Ectodermal cell (in vitro differentiated cells): ENCODE results near the gene MEF2B.
"Not testable (repeated sequence)": the region's sequence is repeated elsewhere in the genome, so short reads cannot be mapped to it uniquely, and the experiment has no call there.

Experiments used
- H3K27ac ChIP-seq: 2 replicates; pipeline ENCODE4 v1.7.0; 2013; ENCODE audit warnings: mild to moderate bottlenecking, low read depth, low read length; ENCODE audit not compliant: insufficient read depth, poor library complexity, severe bottlenecking
- H3K27me3 ChIP-seq: 2 replicates; pipeline ENCODE4 v1.7.0; 2013; ENCODE audit warnings: mild to moderate bottlenecking, low read length; ENCODE audit not compliant: insufficient read depth, control insufficient read depth, poor library complexity, severe bottlenecking
- H3K36me3 ChIP-seq: one replicate; pipeline ENCODE4 v1.7.0; 2013; ENCODE audit warnings: low read length; ENCODE audit not compliant: control insufficient read depth, insufficient read depth
- H3K4me1 ChIP-seq: one replicate; pipeline ENCODE4 v1.7.0; 2013; ENCODE audit warnings: low read length; ENCODE audit not compliant: control insufficient read depth, insufficient read depth
- H3K4me3 ChIP-seq: 2 replicates; pipeline ENCODE4 v1.7.0; 2013; ENCODE audit warnings: low read depth, low read length, control low read depth; ENCODE audit not compliant: insufficient read depth
- H3K9me3 ChIP-seq: 2 replicates; pipeline ENCODE4 v1.7.0; 2013; ENCODE audit warnings: mild to moderate bottlenecking, low read length, moderate library complexity; ENCODE audit not compliant: control insufficient read depth
- WGBS, 2 experiments: methylation state at CpG; one replicate each; pipeline ENCODE4 v1.1.7; 2013; ENCODE audit warnings: missing lambda C conversion rate in 2 of 2; 5-methylcytosine and 5-hydroxymethylcytosine counted together

MEF2B gene

GRCh38 chr19:19111967-19112580 lies 58.0 kb downstream of the MEF2B start:
- no peak overlapping the region for H3K4me3 ChIP-seq

GRCh38 chr19:19111136-19111835 lies 58.8 kb downstream of the MEF2B start:
- Histone ChIP-seq H3K4me1 (peaks cover 11% of the 10 kb centered on the region), H3K27me3 (peaks cover 12% of the 10 kb centered on the region), H3K36me3 (no peaks in the 10 kb centered on the region), H3K27ac (no peak overlapping the region), H3K4me3 (no peak overlapping the region), H3K9me3 (no peaks in the 10 kb centered on the region)
- 84 to 86% methylated on average over 15 of the region's 15 CpGs for WGBS, 2 experiments

More at GRCh38 chr19:19111967-19112580, 58.0 kb downstream of the MEF2B start:
- no peaks in the 10 kb centered on the region for H3K36me3 ChIP-seq
- H3K27ac ChIP-seq: no peak overlapping the region
- H3K9me3 ChIP-seq: no peaks in the 10 kb centered on the region
- peaks cover 12% of the 10 kb centered on the region for H3K27me3 ChIP-seq
- H3K4me1 ChIP-seq: peaks cover 11% of the 10 kb centered on the region
- 92 to 95% methylated on average over 9 of the region's 9 CpGs for WGBS, 2 experiments

DNA sequence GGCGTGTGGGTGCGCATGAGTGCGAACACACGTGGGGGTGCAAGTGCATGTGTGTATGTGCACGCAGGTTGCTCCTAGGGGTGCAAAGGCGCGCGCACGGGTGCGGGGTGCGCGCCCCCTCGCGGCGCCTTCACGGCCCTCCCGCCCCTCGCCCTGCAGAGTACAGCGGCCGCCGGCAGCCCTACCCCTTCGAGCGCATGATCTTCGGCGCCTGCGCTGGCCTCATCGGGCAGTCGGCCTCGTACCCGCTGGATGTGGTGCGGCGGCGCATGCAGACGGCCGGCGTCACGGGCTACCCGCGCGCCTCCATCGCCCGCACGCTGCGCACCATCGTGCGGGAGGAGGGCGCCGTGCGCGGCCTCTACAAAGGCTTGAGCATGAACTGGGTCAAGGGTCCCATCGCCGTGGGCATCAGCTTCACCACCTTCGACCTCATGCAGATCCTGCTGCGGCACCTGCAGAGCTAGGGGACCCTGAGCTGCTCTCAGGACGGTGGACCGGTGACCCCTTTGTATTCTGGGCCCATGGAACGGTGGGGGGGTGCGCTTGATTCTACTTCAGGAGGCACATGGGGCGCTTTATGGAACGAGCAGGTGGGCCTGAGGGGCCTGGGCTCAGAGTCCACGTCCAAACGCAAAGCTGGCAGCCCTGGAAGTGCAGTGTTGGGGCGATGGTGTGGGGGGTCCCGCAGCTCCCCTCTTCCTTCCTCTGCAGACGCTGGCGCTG lies 59.5 kb downstream of the MEF2B start:
- Histone ChIP-seq H3K9me3 (no peaks in the 10 kb centered on the region), H3K36me3 (no peaks in the 10 kb centered on the region), H3K27ac (no peak overlapping the region), H3K4me1 (peaks cover 17% of the 10 kb centered on the region), H3K4me3 (peak overlapping the region; percentile 23), H3K27me3 (peaks cover 12% of the 10 kb centered on the region)
- WGBS, 2 experiments: 32 to 36% methylated on average over 66 of the region's 66 CpGs

GRCh38 chr19:19109601-19110000 lies 60.5 kb downstream of the MEF2B start:
- peaks cover 17% of the 10 kb centered on the region for H3K4me1 ChIP-seq
- no peak overlapping the region for H3K27ac ChIP-seq
- no peaks in the 10 kb centered on the region for H3K36me3 ChIP-seq
- H3K9me3 ChIP-seq: no peaks in the 10 kb centered on the region
- H3K4me3 ChIP-seq: no peak overlapping the region
- 94% methylated on average over 9 of the region's 9 CpGs for WGBS, 2 experiments
- peaks cover 12% of the 10 kb centered on the region for H3K27me3 ChIP-seq

GRCh38 chr19:19107654-19108053 lies 62.4 kb downstream of the MEF2B start:
- no peaks in the 10 kb centered on the region for H3K9me3 ChIP-seq
- H3K4me1 ChIP-seq: peaks cover 11% of the 10 kb centered on the region
- WGBS, 2 experiments: 80 to 81% methylated on average over 8 to 11 of the region's 11 CpGs
- no peak overlapping the region for H3K4me3 ChIP-seq
- H3K27me3 ChIP-seq: peaks cover 12% of the 10 kb centered on the region
- H3K36me3 ChIP-seq: no peaks in the 10 kb centered on the region
- no peak overlapping the region for H3K27ac ChIP-seq

GRCh38 chr19:19106938-19107337 lies 63.1 kb downstream of the MEF2B start:
- peaks cover 12% of the 10 kb centered on the region for H3K27me3 ChIP-seq
- WGBS, 2 experiments: 94 to 96% methylated on average over 7 of the region's 7 CpGs
- H3K27ac ChIP-seq, H3K4me3 ChIP-seq, H3K9me3 ChIP-seq, H3K36me3 ChIP-seq: not testable (repeated sequence)
- peaks cover 11% of the 10 kb centered on the region for H3K4me1 ChIP-seq

DNA sequence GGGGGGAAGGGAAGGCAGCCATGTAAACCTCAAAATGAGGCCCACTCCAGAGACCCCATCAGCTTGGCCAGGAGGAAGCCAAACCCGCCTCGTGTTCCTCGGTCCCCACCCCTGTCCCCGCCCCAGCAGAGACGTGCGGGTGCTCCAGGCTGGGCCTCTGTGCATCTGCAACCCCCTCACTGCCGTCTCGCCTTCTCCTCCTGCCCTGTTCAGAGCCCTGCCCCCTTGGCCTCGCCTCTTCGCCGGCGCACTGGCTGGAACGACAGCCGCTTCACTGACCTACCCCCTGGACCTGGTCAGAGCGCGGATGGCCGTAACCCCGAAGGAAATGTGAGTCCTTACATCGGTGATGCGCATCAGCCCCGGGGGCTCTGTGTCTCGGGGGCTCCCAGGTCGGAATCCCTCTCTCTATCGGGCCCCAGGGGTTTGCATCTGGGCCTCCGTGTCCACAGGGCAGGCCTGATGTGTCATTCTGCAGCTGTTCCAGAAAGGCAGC lies 64.0 kb downstream of the MEF2B start:
- H3K27ac ChIP-seq: peak overlapping the region; percentile 75
- 18 to 19% methylated on average over 25 of the region's 25 CpGs for WGBS, 2 experiments

GRCh38 chr19:19105365-19106055 lies 64.6 kb downstream of the MEF2B start:
- WGBS, 2 experiments: 1 to 2% methylated on average over 36 of the region's 36 CpGs
- Histone ChIP-seq H3K4me1 (peaks cover 10% of the 10 kb centered on the region), H3K27ac (peak overlapping the region; percentile 75), H3K4me3 (peak overlapping the region; percentile 44), H3K36me3 (no peaks in the 10 kb centered on the region), H3K27me3 (peaks cover 6% of the 10 kb centered on the region), H3K9me3 (no peaks in the 10 kb centered on the region)

More for the DNA sequence above, 64.0 kb downstream of the MEF2B start:
- H3K4me3 ChIP-seq: peak overlapping the region; percentile 44
- peaks cover 12% of the 10 kb centered on the region for H3K27me3 ChIP-seq
- peaks cover 11% of the 10 kb centered on the region for H3K4me1 ChIP-seq
- H3K36me3 ChIP-seq: no peaks in the 10 kb centered on the region
- no peaks in the 10 kb centered on the region for H3K9me3 ChIP-seq

GRCh38 chr19:19103167-19103566 lies 66.9 kb downstream of the MEF2B start:
- H3K4me3 ChIP-seq: no peak overlapping the region
- H3K36me3 ChIP-seq: no peaks in the 10 kb centered on the region
- 94% methylated on average over 11 of the region's 11 CpGs for WGBS, 2 experiments
- H3K9me3 ChIP-seq: no peaks in the 10 kb centered on the region
- H3K27ac ChIP-seq: no peak overlapping the region
- H3K27me3 ChIP-seq: no peaks in the 10 kb centered on the region
- peaks cover 7% of the 10 kb centered on the region for H3K4me1 ChIP-seq
